Measurements from ENCODE around the gene PTPRD.

PTPRD gene

DNA sequence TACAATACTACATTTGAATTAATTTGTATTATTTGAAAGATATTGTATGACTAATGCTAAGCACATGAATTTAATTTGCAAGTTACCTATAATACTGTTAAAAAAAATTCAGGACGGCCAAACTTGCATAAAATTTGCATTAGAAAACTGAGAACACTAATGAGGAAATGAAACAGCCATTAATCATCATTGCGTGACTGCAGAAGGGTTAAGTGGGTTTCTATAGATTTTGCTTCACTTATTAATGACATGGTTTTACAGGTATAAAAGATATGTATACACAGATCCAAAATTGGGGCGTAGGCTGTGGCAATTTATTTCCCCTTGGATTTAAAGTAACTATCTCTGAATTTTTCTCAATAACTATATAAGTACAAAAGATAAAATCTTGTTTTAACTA is 882.6 kb downstream of the PTPRD start:
- no peak for DNase-seq

DNA sequence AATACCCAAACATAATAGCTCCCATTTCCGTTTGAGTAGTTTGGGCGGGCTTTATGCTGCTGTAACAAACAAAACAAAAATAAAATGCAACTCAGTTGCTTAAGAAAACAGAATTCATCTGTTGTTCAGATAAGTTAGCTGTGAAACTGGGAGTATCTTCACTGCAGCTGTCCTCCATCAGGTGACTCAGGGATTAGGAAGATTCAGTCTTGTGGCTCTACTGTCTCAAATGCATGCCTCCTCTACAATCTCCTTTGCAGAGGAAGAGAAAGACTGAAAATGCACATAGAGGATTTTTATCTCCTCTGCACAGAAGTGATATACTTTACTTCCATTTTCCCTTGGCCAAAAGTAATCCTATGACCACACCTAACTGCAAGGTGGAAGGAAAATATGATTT is 883.7 kb downstream of the PTPRD start:
- no peak for DNase-seq

DNA sequence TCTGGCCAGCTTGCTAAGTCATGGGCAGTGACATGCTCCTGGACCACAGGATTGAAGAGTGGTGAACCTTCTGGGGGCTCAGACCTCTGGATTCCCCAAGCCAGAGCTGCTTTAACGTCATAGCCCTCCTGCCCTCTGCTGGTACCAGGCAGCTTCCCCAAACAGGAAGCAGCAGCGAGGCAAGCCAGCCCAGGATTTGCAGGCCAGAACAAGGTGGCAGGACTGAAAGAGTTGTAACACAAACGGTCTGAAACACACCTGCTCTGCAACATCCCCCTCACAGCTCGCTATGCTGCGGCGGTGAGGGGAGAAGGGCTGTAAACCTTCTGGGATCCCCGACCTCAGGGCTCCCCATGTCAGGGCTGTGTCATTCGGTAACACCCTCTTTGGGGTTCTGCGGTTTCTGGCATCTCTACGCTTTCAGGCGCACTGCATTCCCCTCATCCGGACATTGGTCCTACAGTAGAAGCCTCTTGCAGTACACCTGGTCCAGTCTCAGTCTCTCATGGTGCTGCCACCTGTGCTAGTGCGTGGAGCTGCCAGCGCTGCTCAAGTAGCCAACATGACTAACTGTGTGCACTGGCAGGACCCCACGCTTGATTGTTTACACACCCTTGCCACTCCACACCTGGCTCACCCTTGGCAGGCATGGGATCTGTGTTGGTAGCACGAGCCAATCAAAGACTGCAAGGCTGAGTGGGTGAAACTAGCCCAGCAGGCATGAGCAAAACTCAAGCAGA is 893.3 kb downstream of the PTPRD start:
- no peak for DNase-seq

DNA sequence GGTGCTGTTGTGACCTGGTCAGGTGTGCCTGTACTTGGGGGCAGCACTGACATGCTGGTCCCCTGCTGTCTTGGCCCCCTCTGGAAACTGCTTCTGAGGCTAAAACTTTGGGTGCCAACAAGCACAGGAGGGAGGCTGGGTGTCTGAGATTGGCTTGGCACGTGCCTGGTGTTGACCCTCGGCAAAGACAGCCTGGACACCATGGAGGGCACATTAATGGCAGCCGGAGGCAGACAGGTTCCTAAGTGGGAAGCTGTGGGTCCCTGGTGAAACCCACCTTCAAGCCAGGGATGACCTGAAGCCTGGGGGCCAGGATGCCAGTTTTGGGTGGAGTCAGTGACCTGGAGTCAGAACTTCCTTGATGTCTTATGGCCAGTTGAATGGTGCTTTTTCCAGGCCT is 894.1 kb downstream of the PTPRD start:
- DNase-seq = no peak

DNA sequence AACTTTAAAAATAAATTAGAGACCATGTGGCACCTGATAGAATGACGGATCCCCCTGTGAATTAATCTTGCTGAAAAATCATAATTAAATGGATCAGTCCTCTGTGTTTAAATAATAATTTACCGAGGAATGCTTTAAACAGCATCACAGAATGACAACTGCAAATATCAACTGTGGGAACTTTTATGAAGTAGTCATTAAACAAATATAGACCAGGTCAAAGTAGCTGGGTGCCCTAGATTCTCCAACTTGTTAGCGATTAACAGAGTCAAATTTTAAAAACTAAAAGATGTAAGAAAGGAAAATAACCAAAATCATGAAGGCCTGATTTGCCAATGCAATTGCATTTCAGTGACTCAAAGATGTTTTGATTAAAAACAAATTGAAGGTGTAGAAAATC is 933.4 kb downstream of the PTPRD start:
- no peak for DNase-seq

DNA sequence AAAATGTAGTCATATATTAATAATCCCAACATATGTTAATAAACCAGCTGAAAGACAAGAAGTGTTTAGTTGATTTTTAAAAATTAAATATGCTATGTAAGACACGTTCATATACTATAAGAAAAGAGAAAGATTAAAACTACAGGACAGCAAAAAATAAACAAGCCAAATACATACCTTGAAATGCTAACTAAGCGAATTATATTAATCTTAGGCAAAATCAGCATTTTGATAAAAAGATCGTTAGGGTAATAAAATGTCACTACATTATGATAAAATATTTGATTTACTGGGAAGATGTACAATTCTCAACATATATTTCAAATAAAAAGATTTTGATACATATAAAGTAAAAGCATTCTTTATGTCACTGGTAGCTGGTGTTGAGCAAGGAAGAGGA is 938.3 kb downstream of the PTPRD start:
- no peak for DNase-seq

DNA sequence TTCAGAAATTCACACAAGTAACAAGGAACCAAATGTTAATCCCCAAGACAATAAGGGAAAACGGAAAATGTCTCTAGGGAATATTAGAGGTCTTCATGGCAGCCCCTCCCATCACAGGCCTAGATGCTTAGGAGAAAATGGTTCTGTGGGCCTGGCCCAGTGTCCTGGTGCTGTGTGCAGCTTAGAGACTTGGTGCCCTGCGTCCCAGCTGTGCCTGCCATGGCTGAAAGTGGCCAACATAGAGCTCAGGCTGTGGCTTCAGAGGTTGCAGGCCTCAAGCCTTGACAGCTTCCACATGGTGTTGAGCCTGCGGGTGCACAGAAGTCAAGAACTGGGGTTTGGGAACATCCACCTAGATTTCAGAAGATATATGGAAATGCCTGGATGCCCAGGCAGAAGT is 942.3 kb downstream of the PTPRD start:
- DNase-seq = no peak

DNA sequence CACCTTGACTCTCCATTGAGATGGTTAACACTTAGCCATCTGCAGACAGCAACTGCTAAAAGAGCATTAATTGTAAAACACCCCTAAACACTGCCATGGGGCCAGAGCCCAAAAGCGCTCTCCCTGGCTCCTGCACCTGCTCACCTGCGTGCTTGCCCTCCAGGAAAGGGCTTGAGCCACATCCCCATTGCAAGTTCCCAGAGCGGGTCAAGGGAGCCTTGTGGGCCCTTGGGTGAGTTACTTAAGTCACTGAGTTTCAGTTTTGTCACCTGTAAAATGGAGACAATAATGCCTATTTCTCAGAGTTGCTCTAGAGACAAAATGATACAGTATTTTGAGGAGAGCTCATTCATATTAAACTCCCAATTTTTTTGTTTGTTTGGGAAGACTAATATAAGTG is 967.8 kb downstream of the PTPRD start:
- no peak for DNase-seq

DNA sequence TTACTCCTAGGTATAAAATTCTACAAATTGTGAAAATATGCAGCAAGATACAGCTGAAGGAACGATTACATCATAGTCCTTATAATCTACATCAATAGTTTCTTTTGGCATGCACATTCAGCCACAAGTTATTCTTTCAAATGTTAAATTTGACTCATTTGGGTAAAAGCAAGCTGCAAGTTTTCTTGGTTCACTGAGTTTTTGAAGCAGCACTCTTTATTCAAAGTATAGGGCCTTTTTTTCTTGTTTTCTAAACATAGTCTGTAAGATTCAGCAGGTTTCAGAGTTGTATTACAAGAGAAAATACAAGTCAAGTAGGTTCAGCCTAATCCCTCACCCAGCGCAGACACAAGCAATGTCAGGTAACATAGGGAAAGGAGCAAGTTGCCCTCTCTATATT is 981.5 kb downstream of the PTPRD start:
- no peak for DNase-seq

DNA sequence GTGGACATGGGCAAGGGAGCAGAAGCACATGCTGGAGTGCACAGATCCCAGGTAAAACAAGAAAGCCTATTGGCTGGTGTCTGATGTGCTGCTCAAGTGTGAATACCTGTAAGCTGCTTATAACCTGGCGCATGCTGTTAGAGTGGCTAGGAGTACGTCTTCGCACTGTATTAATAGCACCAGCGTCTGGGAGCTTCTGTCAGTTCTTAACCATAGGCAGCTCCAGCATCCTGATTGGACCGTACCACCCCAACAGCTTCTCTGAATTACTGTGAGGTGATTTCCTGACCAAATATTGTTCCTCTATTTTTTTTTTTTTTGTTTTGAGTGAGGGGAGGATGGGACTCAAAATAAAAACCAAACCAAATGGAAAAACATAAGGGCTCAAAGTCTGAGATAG is 987.6 kb downstream of the PTPRD start:
- DNase-seq = no peak

DNA sequence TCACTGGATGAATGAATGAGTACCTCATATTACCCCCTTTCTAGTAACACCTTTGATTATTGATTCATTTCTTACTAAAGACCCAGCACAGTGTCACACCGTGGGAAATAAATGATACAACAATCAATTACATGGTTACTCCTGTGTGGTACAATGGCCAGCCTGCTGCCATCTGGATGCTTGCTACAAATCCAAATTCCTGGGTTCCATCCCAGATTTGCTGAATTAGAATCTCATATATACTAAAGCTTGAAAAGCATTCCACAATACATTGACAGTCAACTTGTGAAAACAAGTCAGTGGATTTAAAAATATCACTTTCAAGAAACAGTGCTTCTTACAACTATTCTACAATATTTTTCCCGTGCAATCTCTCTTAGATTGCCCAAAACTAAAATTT is 989.3 kb downstream of the PTPRD start:
- DNase-seq = no peak

DNA sequence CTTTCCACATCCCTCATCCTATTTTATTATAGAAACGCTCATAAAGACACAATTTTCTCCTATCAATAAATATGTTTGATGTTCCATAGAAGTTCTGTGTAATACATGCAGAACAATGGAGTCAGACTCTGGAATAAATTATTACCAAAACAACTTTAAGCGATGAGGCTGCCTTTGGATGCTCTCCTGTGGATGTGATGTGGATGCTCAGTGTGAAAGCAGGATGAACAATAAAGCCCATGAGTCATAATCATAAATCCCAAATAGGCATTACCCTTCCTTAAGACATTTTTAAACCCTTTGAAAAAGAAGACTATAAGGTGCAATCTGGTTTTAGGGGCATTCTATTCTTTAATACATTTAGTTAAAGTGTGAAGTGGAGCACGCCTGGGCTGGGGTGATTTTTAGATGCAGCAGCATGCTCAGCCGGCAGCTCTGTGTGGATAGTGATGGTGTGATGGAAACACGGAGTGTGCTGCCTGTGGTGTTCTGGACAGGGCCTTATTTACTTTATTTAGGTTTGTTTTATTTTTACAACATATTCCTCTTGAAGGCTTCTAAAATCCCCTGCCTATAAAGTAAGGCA is 991.4 kb downstream of the PTPRD start:
- DNase-seq = no peak

DNA sequence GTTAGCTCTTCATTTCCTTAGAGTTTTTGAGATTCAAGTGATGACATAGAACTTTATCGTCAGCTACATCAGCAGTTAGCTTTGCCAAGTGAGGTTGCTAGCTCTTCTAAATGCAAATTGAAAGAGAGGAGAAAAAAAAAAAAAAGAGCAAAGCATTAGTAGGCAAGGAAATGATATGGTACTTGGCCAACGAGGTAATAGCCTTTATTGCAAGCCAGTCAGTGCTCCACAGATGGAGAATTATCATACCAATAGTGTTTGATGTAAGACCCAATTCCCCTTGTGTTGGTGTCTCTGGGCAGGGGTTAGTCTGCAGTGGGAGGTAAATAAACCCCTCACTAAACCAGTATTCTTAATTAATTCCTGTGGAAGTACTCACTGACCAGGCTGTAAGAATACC is 992.1 kb downstream of the PTPRD start:
- DNase-seq = no peak

DNA sequence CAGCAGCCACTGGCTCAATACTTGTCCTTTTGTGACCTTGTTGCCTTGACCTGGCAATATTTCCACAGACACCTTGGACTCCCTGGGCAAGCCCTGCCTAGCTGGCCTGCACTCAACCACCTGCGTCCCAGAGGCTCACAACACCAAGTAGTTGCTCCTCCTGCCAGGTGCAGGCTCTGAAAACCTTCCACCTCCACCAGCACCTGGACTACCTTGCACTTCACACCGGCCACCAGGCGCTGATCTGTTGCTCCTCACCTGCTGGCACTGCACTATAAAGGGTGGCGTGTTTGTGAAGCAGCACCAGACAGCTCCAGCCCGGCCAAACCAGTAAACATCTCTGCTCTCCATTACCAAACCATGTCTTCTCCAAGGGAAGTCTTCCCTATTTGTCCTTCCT is 997.7 kb downstream of the PTPRD start:
- DNase-seq = no peak

DNA sequence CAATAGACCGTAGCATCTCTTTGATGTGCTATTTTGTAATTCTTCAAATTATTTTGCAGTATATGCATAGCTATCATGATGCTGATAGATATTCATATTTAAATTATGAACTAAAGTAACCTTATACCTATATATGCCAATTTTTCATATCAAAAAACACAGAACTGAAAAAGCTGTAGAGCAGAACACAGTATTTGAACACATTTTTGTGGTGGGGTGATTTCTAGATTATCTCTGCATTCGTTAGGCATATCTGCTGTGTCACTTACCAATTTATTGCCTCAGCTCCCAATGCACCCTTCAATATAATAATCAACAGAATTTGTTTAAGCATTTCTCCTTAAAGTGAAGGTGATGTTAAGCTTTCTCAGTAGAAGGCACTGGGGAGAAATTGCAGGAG is 998.2 kb downstream of the PTPRD start:
- no peak for DNase-seq

DNA sequence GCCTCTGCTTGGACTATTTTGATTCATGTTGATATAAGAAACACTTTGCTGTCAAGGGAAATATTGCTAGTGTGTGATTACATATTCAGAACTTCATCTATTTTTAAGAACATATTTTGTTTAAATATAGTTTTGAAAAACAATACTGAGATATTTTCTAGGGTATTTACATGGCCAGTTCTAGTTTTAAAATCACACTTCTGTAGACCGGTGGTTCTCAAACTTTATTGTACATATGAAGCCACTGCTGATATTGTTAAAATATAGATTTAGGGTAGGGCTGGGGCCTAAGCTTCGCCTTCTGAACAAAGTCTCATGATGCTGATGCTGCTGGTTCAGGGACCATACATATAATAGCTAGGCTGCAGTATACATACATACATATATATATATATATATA is 1000.0 kb downstream of the PTPRD start:
- DNase-seq = no peak

DNA sequence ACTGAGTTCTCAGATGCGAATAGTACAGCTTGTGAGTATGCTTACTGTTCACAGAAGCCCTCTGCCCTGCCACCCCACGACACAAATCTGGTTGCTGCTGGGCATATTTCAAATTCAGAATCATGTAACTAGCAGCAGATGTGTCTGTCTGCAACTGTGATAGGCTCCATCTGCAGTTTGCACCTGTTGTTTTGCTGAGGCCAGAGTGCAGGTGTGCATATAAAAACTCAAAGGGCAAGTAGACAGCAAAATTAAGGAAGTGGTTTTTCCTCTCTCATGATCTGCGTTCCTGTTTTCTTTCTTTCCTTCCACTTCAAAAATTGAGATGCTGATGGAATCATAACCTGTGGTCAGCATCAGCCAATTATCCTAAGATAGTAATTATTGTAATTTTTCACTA is 1000.5 kb downstream of the PTPRD start:
- DNase-seq = peak; percentile 76

DNA sequence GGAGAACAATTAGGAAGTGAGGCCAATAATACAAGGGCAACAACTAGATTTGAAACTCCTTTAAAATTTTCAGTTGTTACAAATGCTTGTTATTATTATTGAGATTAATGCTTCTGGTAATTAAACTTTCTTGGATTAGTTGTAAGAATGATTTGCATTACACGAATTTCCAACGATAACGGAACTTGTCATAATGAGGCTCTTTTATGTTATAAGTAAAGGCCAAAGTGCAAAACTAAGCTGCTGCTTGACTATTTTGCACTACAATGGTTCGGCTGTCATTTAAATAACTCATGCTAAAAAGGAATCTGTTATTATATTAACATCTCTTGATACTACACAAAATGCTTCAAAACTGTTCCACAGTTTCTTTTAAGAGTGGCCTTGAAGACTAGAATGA is 1007.1 kb downstream of the PTPRD start:
- no peak for DNase-seq

DNA sequence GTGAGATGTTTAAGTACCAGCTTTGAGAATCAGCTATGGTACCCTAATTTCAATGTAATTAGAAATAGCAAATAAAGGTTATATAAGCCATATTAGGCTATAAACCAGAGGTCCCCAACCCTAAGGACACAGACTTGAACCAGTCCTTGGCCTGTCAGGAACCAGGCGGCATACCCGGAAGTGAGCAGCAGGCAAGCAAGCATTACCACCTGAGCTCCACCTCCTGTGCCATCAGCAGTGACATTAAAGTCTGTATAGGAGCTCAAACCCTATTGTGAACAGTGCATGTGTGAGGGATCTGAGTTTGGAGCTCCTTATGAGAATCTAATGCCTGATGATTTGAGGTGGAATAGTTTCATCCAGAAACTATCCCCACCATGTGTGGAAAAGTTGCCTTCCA is 1009.5 kb downstream of the PTPRD start:
- DNase-seq = no peak

DNA sequence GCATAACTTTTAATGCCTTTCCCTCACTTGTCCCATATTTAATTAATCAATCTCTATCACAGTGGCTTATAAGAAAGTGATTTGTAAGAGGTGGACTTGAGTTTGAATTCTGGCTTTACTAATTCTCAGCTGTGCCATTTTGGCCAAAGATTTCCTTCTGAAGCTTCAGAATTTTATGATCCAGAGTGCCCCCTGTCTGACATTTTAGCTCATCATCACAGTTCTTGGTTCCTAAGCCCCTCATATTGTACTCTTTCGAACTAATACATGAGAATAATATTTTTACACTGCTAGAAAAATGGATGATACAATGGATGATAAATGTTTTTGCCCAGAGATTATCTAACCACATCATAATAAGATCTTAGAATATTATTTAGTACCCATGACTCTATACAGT is 1014.1 kb downstream of the PTPRD start:
- peak; percentile 13 for DNase-seq

DNA sequence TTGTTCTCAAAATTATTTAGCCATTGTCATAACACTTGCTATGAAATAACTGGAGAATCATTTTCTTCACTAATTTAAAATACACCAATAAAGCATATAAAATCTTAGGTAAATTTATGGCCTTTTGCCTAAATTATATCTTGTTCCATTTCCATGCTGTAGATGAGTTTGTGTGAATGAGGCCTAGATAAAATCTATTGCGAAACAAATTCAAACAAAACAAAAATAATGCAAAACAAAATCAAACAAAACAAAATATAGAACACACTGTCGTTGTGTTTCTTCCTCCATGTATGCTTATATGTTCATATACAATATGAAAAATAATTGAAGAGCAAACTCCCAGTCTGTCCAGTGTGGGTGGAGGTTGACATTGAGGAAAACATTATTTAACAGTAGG is 1020.7 kb downstream of the PTPRD start:
- DNase-seq = no peak

DNA sequence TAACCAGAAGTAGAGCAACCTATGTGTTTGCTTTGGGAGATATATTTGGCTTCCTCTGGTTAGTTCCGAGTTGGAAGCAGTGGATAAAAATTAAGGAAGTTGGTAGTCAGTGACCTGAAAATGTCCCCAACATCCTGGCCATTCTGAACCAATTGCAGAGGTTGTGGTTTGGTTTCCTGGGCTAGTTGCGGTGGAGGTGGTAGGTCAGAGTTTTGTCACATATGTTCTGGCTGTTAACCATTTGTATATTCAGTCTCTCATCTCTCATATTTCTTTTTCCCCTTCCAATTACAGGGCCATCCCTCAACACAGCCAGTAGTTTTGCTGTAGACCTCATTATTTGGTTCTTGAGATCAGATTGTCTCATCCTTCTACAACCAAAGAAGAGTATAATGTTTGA is 1026.9 kb downstream of the PTPRD start:
- no peak for DNase-seq

DNA sequence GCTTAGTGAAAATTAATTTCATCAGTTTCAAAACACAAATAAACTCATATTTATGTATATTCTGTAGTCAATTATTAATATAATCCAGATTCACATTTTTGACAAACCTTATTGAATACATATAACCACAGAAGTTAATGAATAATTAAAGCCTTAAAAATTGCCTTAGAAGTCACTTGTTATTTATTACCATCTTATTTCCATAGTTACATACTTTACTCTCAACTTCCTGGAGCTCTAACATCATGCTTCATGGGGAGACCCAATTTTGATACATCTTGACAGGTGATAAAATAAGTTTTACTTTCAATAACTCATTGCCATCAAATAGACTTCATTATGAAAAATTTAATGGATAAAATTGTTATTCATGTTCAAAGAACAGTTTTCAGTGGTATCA is 1038.7 kb downstream of the PTPRD start:
- no peak for DNase-seq

DNA sequence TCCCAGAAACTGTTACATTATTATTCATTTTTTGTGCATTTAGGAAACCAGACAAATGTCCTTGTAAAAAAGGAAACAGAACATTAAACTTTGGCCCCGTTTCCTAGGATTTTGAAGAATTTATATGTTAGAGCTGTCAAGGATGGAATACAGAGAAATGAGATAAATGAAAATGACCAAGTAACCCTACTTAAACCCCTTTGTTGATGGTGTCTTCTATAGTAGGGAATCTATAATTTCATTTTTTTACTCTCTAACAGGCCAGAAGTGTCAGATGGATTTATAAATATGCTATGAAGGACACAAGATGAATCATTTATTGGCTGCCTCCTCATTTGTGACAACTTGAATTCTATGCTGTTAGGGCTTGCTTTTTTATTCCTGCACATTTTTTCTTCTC is 1047.1 kb downstream of the PTPRD start:
- no peak for DNase-seq

DNA sequence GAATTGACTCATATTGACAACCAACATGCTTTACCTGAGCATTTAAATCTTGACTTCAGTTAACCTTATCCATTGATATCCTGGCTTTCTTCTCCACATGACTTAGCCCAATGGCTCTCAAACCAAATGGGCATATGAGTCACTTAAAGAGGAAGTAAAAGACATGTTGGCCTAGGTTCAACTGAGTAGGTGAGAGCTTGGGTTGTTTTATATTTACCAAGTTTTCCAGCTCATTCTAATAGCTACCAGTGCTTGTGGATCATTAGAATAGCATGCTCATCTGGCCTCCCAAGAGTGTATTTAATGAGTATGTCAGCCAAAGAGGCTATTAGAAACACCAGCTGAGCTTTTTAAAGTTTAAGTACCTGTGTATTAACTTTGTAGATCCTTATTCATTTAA is 1049.0 kb downstream of the PTPRD start:
- no peak for DNase-seq
